Left lung (tissue), 10 donors: ENCODE measurements around the gene AGAP1. TPM values are rescaled to one million over a fixed set of nuclear protein-coding genes. Genes with fewer than 3 reads are reported as not detected.
A peak's percentile ranks its signal among the peaks of the same experiment; 100 is the strongest.

Experiments used
- ATAC-seq: fragments of 200-7000 bp; cut with Tn5 transposase; one replicate; pipeline ENCODE4 v1.9.1; 2020; ENCODE audit warnings: moderate library complexity
- DNase-seq, 4 donors: peaks; one replicate each; pipeline ENCODE4 v3.0.0-alpha.2; 2013 to 2020
- H3K27ac ChIP-seq, 2 donors: fragments of 200-600 bp; sonication (generic) in 1 of 2; one replicate each; pipeline versions ENCODE4 v1.5.0 to v1.8.0; 2020 to 2021
- H3K27me3 ChIP-seq, 2 donors: fragments of 200-600 bp; sonication (generic) in 1 of 2; one replicate each; pipeline versions ENCODE4 v1.5.0 to v1.8.0; 2020 to 2021
- H3K36me3 ChIP-seq, 2 donors: fragments of 200-600 bp; sonication (generic) in 1 of 2; one replicate each; pipeline versions ENCODE4 v1.5.0 to v1.8.0; 2020 to 2021
- H3K4me1 ChIP-seq, 2 donors: fragments of 200-600 bp; one replicate each; pipeline ENCODE4 v1.8.0; 2021
- H3K4me3 ChIP-seq, 2 donors: fragments of 200-600 bp; sonication (generic) in 1 of 2; one replicate each; pipeline versions ENCODE4 v1.5.0 to v1.8.0; 2020 to 2021; ENCODE audit warnings: mild to moderate bottlenecking in 1 of 2
- H3K9me3 ChIP-seq, 2 donors: fragments of 200-600 bp; sonication (generic) in 1 of 2; one replicate each; pipeline versions ENCODE4 v1.5.0 to v1.8.0; 2020 to 2021
- CTCF ChIP-seq, 2 donors: fragments of 200-600 bp; sonication (generic) in 1 of 2; IDR thresholded peaks; one replicate each; pipeline versions ENCODE4 v1.5.0 to v1.8.0; 2021; ENCODE audit warnings: antibody characterized with exemption in 2 of 2
- intact Hi-C, 2 donors: fragments of 100-400 bp; cut with DNase I; formaldehyde crosslinking; loops; one replicate each; pipeline versions ENCODE4 v1.11.2 to v1.14.2; 2022
- polyA plus RNA-seq, 6 donors: library from polyadenylated mRNA; unstranded; fragments of 120-200 nt; gene quantifications; one replicate each; pipeline ENCODE4 v1.2.1, GENCODE V29; 2013; ENCODE audit not compliant: insufficient read length in 6 of 6
- total RNA-seq, 2 donors: library from RNA; stranded (reverse); fragmentation: NEBNext Ultra II Directional; extraction: Animal tissue kit (Norgen Biotek cat#: 25700); gene quantifications; one replicate each; pipeline ENCODE4 v1.2.1, GENCODE V29; 2021
- donor health status: DM: no; HTN: yes; CAD: no.
- donor health status: DM: no; HTN: no; CAD: no.

The AGAP1 gene
- total and polyA plus RNA-seq, 8 donors, result 13.1 to 25.4 (median 22.4) TPM

DNA sequence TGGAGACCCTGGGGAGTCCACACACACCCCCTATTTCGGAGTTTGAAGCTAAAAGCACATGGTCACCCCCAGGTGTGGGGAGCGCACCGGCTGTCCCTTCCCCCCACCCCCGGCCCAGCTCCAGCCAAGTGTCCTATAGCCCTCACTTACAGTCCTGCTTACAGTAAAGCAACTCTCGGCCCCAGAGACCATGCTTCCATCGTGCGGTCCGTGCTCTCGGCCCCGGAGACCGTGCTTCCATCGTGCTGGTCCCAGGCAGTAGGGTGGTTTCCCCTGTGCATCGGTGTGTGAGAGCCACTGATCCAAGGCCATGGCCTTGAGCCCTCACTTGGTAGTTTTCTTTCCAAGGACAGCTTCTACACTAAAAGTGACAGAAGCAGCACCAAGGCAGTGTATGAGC lies 625.6 kb downstream of the AGAP1 start:
- DNase-seq, result peak in 1 of 4 donors; percentile 38
- H3K27ac ChIP-seq, result no peak overlapping the region
- H3K27me3 ChIP-seq, result no peaks in the 10 kb centered on the region
- H3K4me1 ChIP-seq, result peaks cover 0 to 3% of the 10 kb centered on the region in 2 donors
- intact Hi-C loops, result no loop called here
- H3K4me3 ChIP-seq, result no peak overlapping the region
- no peak for TF ChIP-seq CTCF (IDR thresholded peaks at IDR 0.05)
- H3K36me3 ChIP-seq, result peaks cover 0 to 5% of the 10 kb centered on the region in 2 donors
- ATAC-seq, result no peak
- H3K9me3 ChIP-seq, result no peaks in the 10 kb centered on the region

DNA sequence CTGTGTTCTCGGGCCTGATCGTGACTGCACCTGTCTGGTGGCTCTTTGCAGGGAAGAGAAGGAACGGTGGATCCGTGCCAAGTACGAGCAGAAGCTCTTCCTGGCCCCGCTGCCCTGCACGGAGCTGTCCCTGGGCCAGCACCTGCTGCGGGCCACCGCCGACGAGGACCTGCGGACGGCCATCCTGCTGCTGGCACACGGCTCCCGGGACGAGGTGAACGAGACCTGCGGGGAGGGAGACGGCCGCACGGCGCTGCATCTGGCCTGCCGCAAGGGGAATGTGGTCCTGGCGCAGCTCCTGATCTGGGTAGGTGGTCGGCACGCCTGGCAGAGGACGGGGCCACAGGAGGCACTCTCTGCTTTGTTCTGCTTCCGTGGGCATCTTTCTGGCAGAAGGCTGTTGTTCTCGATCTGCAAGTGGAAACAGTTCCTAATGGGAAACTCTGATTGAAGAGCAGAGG lies 626.3 kb downstream of the AGAP1 start:
- intact Hi-C loops, result no loop called here
- Histone ChIP-seq H3K4me1 (peaks cover 0 to 3% of the 10 kb centered on the region in 2 donors), H3K4me3 (no peak overlapping the region), H3K27me3 (no peaks in the 10 kb centered on the region), H3K27ac (no peak overlapping the region), H3K36me3 (peaks cover 0 to 7% of the 10 kb centered on the region in 2 donors), H3K9me3 (no peaks in the 10 kb centered on the region)
- TF ChIP-seq CTCF (IDR thresholded peaks at IDR 0.05), result no peak
- ATAC-seq (no peak), DNase-seq (peak in 1 of 4 donors; percentile 28)

GRCh38 chr2:236120829-236121228 lies 627.0 kb downstream of the AGAP1 start:
- H3K4me3 ChIP-seq, result no peak overlapping the region
- DNase-seq, result no peak
- no peaks in the 10 kb centered on the region for H3K27me3 ChIP-seq
- H3K4me1 ChIP-seq, result peaks cover 0 to 3% of the 10 kb centered on the region in 2 donors
- no peak for TF ChIP-seq CTCF (IDR thresholded peaks at IDR 0.05)
- intact Hi-C loops, result no loop called here
- peaks cover 0 to 7% of the 10 kb centered on the region in 2 donors for H3K36me3 ChIP-seq
- peak; percentile 56 for ATAC-seq
- no peak overlapping the region for H3K27ac ChIP-seq
- no peaks in the 10 kb centered on the region for H3K9me3 ChIP-seq

- Histone ChIP-seq H3K4me1 (peaks cover 0 to 3% of the 10 kb centered on the region in 2 donors), H3K4me3 (no peak overlapping the region), H3K27me3 (no peaks in the 10 kb centered on the region), H3K36me3 (peaks cover 0 to 7% of the 10 kb centered on the region in 2 donors), H3K27ac (no peak overlapping the region), H3K9me3 (no peaks in the 10 kb centered on the region)
- intact Hi-C loops, result no loop called here
- no peak for ATAC-seq
- no peak for TF ChIP-seq CTCF (IDR thresholded peaks at IDR 0.05)
- no peak for DNase-seq
Observed at GRCh38 chr2:236121546-236121945, 627.7 kb downstream of the AGAP1 start.

DNA sequence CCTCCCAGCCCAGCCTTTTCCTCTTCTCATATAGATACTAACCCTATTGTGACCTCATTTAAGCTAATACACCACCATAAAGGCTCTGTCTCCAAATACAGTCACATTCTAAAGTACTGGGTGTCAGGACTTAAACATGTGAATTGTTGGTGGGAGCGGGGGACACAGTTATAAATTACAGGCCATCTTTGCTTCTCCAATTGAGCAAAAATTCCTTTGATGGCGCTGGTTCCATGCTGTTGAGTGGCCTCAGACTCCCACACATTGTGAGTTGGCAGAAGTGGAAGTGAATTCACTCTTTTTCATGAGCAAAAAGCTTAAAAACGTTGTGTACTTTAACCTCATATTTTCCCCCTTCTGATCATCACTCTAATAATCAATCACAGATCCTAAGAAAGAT lies 628.4 kb downstream of the AGAP1 start:
- peaks cover 0 to 7% of the 10 kb centered on the region in 2 donors for H3K36me3 ChIP-seq
- no peak for TF ChIP-seq CTCF (IDR thresholded peaks at IDR 0.05)
- no peak overlapping the region for H3K4me3 ChIP-seq
- H3K9me3 ChIP-seq, result no peaks in the 10 kb centered on the region
- intact Hi-C loops, result no loop called here
- no peaks in the 10 kb centered on the region for H3K27me3 ChIP-seq
- peaks cover 0 to 3% of the 10 kb centered on the region in 2 donors for H3K4me1 ChIP-seq
- no peak overlapping the region for H3K27ac ChIP-seq
- ATAC-seq, result no peak
- DNase-seq, result no peak
